ENCODE data around the gene HMGXB4. TPM values are rescaled to one million over a fixed set of nuclear protein-coding genes. Genes with fewer than 3 reads are reported as not detected.

The HMGXB4 gene
- total and polyA plus RNA-seq, 2 of the 13 experiments (the other 11 are each of a cell fraction or from before 2014, with no cell fraction given) = 13.9 to 16.3 TPM

GRCh38 chr22:35230839-35231584, 26.3 kb upstream of the HMGXB4 start (continued):
- no peak for TF ChIP-seq MATR3 (CRISPR knock-in tag; IDR thresholded peaks at IDR 0.05)
- no peak for TF ChIP-seq ZNF788 (CRISPR knock-in tag; IDR thresholded peaks at IDR 0.05; ENCODE audit: borderline replicate concordance)
- no peak for TF ChIP-seq ZGPAT (CRISPR knock-in tag; IDR thresholded peaks at IDR 0.05)
- TF ChIP-seq PCBP1 (IDR thresholded peaks at IDR 0.05; ENCODE audit: borderline replicate concordance, low read depth, low read length) = no peak
- TF ChIP-seq POLR2A (IDR thresholded peaks at IDR 0.05; ENCODE audit: insufficient read depth in 1 of 2, low read depth in 2 of 2, low read length in 2 of 2) = peak; percentile 81 to 82
- no peak for TF ChIP-seq ZNF274 (CRISPR knock-in tag; IDR thresholded peaks at IDR 0.05)
- TF ChIP-seq ZSCAN25 (CRISPR knock-in tag; IDR thresholded peaks at IDR 0.05) = no peak
- no peak for TF ChIP-seq GMEB1 (CRISPR knock-in tag; IDR thresholded peaks at IDR 0.05; ENCODE audit: borderline replicate concordance)
- TF ChIP-seq SMARCE1 (IDR thresholded peaks at IDR 0.05; ENCODE audit: borderline replicate concordance) = no peak
- TF ChIP-seq PPARG (CRISPR knock-in tag; conservative IDR thresholded peaks at IDR 0.05) = no peak; the same call in 1 of the 2 replicates
- no peak for TF ChIP-seq KDM5B (CRISPR knock-in tag; IDR thresholded peaks at IDR 0.05; ENCODE audit: borderline replicate concordance)
- no peak for TF ChIP-seq MAZ (IDR thresholded peaks at IDR 0.05; ENCODE audit: borderline replicate concordance, low read depth, low read length)
- TF ChIP-seq MAZ (CRISPR knock-in tag; IDR thresholded peaks at IDR 0.05; ENCODE audit: low read depth) = no peak
- TF ChIP-seq NCOA1 (CRISPR knock-in tag; IDR thresholded peaks at IDR 0.05) = no peak
- no peak for TF ChIP-seq CEBPB (IDR thresholded peaks at IDR 0.05; ENCODE audit: borderline replicate concordance, low read depth, low read length)
- TF ChIP-seq DRAP1 (CRISPR knock-in tag; IDR thresholded peaks at IDR 0.05) = peak; percentile 98
- TF ChIP-seq MTA1 (CRISPR knock-in tag; IDR thresholded peaks at IDR 0.05; ENCODE audit: borderline replicate concordance) = no peak
- TF ChIP-seq ATF7-NPFF (CRISPR knock-in tag; IDR thresholded peaks at IDR 0.05; ENCODE audit: low read depth) = no peak
- TF ChIP-seq ZNF839 (CRISPR knock-in tag; IDR thresholded peaks at IDR 0.05; ENCODE audit: borderline replicate concordance) = no peak
- TF ChIP-seq ZNF142 (CRISPR knock-in tag; IDR thresholded peaks at IDR 0.05) = no peak
- TF ChIP-seq MYC (CRISPR knock-in tag; IDR thresholded peaks at IDR 0.05; ENCODE audit: borderline replicate concordance) = peak; percentile 47; the same call in 1 of the 2 replicates
- TF ChIP-seq ZNF331 (CRISPR knock-in tag; IDR thresholded peaks at IDR 0.05) = no peak

Data from HepG2 (cell line).